Coronary artery (tissue), 2 donors: ENCODE measurements around the gene MBD2.

Source experiments
- DNase-seq: peaks from one replicate; pipeline ENCODE4 v3.0.0-alpha.2; 2017; ENCODE audit warnings: low spot score
- H3K27ac ChIP-seq, 2 donors: fragments of 200-600 bp; sonication (generic); one replicate each; pipeline ENCODE4 v1.5.1; 2016 to 2019
- H3K4me3 ChIP-seq: fragments of 200-600 bp; sonication (generic); 2 replicates; pipeline ENCODE4 v1.5.1; 2016; ENCODE audit warnings: mild to moderate bottlenecking, moderate library complexity
- CTCF ChIP-seq: fragments of 200-600 bp; sonication (generic); IDR thresholded peaks from one replicate; pipeline ENCODE4 v1.5.1; 2019; ENCODE audit warnings: antibody characterized with exemption

MBD2 gene

GRCh38 chr18:54235871-54236270 is 11.4 kb upstream of the MBD2 start:
- no peak for TF ChIP-seq CTCF
- Histone ChIP-seq H3K4me3 (no peak overlapping the region), H3K27ac (no peak overlapping the region)
- no peak for DNase-seq

- no peak for DNase-seq
- Histone ChIP-seq H3K4me3 (no peak overlapping the region), H3K27ac (no peak overlapping the region)
- no peak for TF ChIP-seq CTCF
Measured at GRCh38 chr18:54233747-54234146, 9.3 kb upstream of the MBD2 start.

- TF ChIP-seq CTCF: no peak
- Histone ChIP-seq H3K27ac (no peak overlapping the region), H3K4me3 (no peak overlapping the region)
- no peak for DNase-seq
Measured at GRCh38 chr18:54233228-54233625, 8.8 kb upstream of the MBD2 start.

GRCh38 chr18:54232485-54233227 is 8.2 kb upstream of the MBD2 start:
- no peak for TF ChIP-seq CTCF
- H3K27ac ChIP-seq: no peak overlapping the region
- no peak for DNase-seq
- no peak overlapping the region for H3K4me3 ChIP-seq

GRCh38 chr18:54229421-54230059 is 5.1 kb upstream of the MBD2 start:
- no peak overlapping the region for H3K27ac ChIP-seq
- H3K4me3 ChIP-seq: no peak overlapping the region
- no peak for DNase-seq
- TF ChIP-seq CTCF: no peak

- DNase-seq: no peak
- H3K4me3 ChIP-seq: no peak overlapping the region
- TF ChIP-seq CTCF: no peak
- H3K27ac ChIP-seq: no peak overlapping the region
Measured at GRCh38 chr18:54228364-54228763, 3.9 kb upstream of the MBD2 start.
